Measurements from ENCODE around the gene SUPT4H1. TPM values are rescaled to one million over a fixed set of nuclear protein-coding genes. Genes with fewer than 3 reads are reported as not detected.

SUPT4H1 gene
- polyA plus RNA-seq, 1 donor, result 121 TPM

DNA sequence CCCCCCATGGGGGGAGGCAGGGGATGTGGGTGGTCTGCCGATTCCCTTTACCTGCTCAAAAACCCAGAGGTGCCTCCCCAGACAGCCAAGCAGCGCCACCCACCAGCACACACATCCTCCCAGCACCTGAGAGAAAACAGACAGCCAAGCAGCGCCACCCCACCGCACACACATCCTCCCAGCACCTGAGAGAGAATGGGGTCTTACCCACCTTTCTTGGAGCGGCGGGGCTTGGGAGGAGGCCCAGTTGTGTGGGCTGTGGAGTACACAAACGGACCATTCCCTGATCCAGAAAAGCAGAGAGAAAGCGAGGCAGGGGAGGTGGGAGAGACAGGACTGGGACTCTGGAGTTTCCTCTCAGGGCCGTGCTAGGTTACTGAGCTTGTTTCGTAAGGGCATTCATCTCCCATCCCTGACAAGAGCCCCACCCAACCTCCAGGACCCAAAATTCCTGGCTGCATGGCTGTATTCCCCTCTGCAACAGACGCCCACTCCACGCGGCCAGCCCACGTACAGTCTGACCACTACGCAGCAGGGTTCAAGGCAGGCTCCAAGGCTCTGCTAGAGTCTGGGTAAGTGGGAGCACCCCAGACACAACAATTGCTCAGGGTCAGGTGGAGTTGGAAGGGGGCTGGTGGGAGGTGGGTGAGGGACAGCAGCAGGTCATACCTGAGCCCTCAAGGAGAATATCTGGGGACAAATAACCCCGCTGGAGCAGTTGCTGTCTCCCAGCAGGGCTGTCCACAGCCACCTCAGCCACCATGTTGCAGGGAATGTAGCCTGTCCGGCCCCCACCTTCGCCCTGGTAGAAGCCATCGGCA, 45.7 kb downstream of the SUPT4H1 start:
- DNase-seq, result no peak

DNA sequence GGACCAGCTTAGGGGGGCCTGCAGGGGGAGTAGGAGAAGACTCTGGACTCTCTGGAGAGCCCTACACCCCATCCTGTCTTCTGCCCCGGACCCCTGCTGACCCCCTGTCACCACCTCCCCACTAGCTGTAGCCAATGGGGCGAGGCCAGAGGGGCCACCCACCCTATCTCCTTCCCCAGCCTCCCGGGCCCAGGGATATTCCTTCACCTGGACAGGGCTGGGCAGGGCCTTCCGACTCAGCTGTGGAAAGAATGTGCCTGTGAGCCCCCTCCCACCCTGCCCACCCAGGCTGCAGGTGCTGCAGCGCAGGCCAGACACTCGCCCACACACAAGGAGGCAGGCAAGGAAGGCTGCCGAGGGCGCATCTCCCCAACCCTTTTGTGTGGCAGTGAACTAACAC, 46.4 kb downstream of the SUPT4H1 start:
- no peak for DNase-seq

DNA sequence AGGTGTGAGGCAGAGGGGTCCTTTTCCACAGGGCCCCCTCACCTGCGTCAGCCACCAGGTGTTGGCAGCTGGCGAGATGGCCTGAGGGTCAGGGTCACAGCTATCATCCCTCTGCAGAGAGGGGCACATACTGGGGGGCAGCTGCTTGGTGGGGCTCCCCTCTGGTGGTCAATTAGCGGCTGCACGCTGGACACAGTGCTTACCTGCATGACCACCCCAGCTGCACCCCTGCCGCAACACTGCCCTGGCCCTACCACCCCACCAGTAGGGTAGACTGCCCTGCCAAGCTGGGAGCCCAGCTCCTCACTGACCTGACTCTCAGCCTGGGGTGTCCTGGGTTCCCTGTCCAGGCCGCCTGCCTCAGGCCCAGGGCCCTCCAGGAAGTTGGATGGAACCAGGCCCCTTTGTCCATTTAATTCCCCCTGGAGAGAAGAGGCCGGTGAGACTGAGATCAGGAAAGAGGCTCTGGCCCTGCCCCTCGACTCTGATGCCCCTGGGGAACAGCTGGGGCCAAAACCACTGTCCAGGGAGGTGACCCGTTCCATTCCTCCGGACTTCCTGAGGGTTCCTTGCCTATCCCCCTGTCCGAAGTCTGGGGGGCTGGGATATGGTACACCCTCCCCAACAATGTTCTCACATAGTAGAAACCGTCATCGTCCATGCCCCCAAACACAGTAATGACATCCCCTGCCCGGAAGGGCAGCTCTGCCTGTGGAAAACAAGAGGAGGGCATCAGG, 47.1 kb downstream of the SUPT4H1 start:
- DNase-seq, result no peak

DNA sequence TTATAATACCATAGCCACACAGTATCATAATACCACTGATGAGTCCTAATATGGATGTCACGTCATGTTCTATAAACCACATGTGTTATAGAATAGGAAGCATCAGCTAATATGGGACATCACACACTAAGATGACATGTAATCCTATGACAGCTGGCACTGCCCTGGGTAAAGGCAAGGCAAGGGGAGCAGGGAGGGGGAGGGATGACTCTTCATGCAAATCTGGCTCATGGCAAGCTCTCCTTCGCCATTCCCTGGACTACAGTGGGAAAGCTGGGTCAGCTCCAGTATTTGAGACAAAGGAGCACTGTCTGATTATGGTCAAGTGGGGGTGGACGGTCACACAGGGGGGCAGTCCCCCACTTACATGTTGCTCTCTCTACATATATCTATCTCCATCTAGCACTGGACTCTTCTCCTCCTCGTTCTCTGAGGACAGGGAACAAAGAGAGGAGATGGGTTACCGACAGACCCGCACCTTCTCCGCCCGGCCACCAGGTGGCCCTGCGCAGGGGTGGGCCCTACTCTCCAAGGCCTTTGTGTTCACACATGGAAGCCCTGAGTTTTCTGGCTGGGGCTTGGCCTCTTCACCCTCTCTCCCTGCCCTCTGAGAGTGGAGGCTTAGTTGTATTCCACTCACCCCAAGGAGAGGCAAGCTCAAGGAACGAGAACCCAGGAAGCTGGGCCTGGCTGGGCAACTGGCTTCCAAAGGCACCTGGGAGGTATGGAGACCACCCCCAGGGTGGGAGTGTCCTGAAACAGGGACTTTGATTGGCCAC, 47.8 kb downstream of the SUPT4H1 start:
- no peak for DNase-seq

DNA sequence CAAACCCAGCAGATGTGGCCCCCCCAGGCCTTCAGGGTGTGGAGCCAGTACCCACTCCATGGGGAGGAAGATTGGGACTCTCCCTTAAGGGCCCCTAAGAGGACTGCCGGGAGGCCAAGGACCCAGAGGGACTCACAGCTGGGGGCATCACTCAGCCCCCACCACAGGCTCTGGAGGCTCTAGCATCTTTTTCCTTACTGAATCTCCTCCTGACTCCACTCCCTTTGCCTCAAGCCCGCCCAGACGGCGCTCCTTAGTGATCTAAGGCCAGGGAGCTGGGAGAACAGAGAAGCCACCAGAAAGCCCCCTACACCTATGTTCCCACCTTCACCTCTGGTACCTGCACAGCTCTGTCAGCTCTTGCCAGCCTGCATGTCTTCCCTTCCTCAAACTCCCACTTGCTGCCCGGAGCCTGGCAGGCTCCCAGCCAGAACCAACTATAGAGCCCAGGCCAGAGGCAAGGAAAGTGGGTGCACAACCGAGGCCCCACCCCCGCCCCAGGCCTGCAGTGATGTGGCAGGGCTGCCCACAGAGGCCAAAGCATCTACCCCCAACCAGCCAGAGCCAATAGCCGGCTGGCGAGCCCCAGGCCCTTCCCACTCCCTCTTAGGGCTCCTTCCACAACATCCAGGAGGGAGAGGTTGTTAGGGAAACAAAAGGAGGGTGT, 48.9 kb downstream of the SUPT4H1 start:
- no peak for DNase-seq

DNA sequence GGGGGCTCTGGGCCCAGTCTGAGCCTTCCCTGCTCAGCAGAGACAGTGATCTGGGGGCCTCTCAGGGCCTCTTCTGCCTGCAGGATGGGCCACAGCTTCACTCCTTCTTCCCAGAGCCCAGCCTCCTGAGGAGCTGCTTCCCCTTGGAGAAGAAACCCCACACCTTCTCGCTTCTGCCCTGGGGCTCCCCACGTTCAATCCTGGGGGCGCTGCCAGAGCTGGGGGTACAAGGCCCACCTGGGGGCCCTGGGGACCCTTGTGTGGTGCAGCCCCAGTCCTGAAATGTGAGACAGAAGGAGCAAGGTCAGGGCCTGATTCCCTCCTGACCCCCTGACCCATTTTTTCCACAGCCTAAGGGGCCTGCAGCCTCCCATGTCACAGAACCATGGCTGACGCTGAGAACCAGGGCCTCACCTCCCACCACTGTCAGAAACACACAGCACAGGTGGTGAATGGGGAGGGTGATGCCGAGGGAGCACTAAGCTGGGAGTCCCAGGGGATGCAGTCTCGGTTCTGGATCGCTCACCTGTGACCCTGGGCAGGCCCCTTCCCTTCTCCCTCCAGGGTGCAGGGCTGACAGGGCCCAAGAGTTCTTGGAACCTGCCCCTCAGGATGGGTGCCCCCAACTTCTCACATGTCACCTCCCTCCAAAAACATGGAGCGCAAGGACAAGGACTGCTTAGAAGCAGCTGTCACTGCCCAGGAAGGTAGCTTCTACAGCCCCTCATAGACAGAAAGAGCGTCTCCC, 49.7 kb downstream of the SUPT4H1 start:
- DNase-seq, result no peak

DNA sequence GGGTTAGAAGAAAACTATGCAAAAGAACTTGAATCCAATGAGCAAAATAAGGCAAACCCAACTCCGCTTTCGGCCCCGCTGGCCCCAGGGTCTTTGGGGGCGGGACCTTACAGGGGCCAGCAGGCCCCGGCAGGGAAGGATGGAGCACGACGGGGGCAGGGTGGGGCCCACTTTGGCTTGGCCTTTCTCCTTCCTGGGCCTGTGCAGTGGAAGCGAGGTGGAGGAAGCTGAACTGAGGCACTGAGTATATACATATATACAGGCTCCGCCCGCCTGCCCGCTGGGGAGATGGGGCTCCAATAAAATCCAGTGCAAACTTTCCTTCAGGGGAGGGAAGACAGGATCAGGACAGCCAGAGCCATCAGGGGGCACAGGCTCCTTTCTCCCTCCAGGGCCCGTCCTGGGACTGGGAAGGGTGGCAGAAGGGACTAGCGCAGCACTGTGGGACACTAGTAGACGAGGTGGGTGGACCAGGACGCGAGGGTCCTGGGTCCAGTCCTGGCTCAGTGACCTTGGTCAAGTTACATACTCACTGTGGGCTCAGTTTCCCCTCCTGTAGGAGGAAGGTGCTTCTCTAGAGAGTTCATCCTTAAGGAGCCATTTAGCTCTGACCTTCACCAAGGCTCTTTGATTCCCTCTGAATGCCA, 50.4 kb downstream of the SUPT4H1 start:
- DNase-seq, result no peak

DNA sequence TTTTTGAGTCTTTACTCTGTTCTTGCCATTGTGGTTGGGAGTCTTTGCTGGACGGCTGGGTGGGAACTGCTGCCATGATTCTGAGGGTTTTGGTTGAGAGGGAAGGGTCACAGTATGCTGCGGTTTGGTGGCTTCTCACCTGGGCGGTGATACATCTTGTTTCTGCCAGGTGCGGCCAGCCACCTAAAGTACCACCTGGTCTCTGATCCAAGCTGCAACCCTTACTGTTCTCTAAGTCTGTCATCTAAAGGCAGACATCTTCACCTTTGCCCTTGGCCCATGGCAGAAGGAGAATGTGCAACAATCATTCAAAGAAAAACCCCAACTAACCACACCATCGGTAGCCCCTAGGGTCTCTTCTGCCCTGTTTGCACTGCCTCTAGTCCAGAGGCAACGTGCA, 51.7 kb downstream of the SUPT4H1 start:
- no peak for DNase-seq

Other genes starting within 250 kb of the SUPT4H1 start
- gene OR4D1, start 203.8 kb downstream of the SUPT4H1 start, polyA plus RNA-seq (ENCODE audit: insufficient read length), result 0.10 TPM
- gene OR4D2, start 185.2 kb downstream of the SUPT4H1 start, polyA plus RNA-seq (ENCODE audit: insufficient read length), result not detected
- gene EPX, start 159.5 kb downstream of the SUPT4H1 start, polyA plus RNA-seq (ENCODE audit: insufficient read length), result 0.90 TPM
- gene MKS1, start 132.9 kb downstream of the SUPT4H1 start, polyA plus RNA-seq (ENCODE audit: insufficient read length), result 53.2 TPM
- 0.17 TPM for gene LPO, start 113.6 kb downstream of the SUPT4H1 start, polyA plus RNA-seq (ENCODE audit: insufficient read length)
- gene MPO, start 71.3 kb downstream of the SUPT4H1 start, polyA plus RNA-seq (ENCODE audit: insufficient read length), result 2.4 TPM
- 62.3 TPM for gene TSPOAP1, start 23.4 kb downstream of the SUPT4H1 start, polyA plus RNA-seq (ENCODE audit: insufficient read length)
- gene RNF43, start 65.3 kb upstream of the SUPT4H1 start, polyA plus RNA-seq (ENCODE audit: insufficient read length), result 12.9 TPM
- 0.52 TPM for gene HSF5, start 136.2 kb upstream of the SUPT4H1 start, polyA plus RNA-seq (ENCODE audit: insufficient read length)
- gene MTMR4, start 162.4 kb upstream of the SUPT4H1 start, polyA plus RNA-seq (ENCODE audit: insufficient read length), result 75.6 TPM

All from left kidney (tissue), 2 donors.